Coronary artery (tissue), 2 donors: ENCODE data around the gene FAN1.

Experiments used
- DNase-seq: peaks from one replicate; pipeline ENCODE4 v3.0.0-alpha.2; 2017; ENCODE audit warnings: low spot score
- H3K27ac ChIP-seq, 2 donors: fragments of 200-600 bp; sonication (generic); one replicate each; pipeline ENCODE4 v1.5.1; 2016 to 2019
- H3K4me3 ChIP-seq: fragments of 200-600 bp; sonication (generic); 2 replicates; pipeline ENCODE4 v1.5.1; 2016; ENCODE audit warnings: mild to moderate bottlenecking, moderate library complexity
- CTCF ChIP-seq: fragments of 200-600 bp; sonication (generic); IDR thresholded peaks from one replicate; pipeline ENCODE4 v1.5.1; 2019; ENCODE audit warnings: antibody characterized with exemption

Gene FAN1

GRCh38 chr15:30973379-30973778, 69.7 kb downstream of the FAN1 start:
- Histone ChIP-seq H3K27ac (no peak overlapping the region), H3K4me3 (no peak overlapping the region)
- TF ChIP-seq CTCF = no peak
- no peak for DNase-seq

GRCh38 chr15:30974112-30974511, 70.4 kb downstream of the FAN1 start:
- no peak for TF ChIP-seq CTCF
- DNase-seq = no peak

GRCh38 chr15:30978328-30978727, 74.6 kb downstream of the FAN1 start:
- TF ChIP-seq CTCF = no peak
- H3K27ac ChIP-seq = no peak overlapping the region
- no peak for DNase-seq
- no peak overlapping the region for H3K4me3 ChIP-seq

More at GRCh38 chr15:30974112-30974511, 70.4 kb downstream of the FAN1 start:
- H3K27ac ChIP-seq = no peak overlapping the region
- H3K4me3 ChIP-seq = no peak overlapping the region

- H3K27ac ChIP-seq = no peak overlapping the region
- no peak overlapping the region for H3K4me3 ChIP-seq
- TF ChIP-seq CTCF = no peak
- no peak for DNase-seq
Observed at GRCh38 chr15:30979457-30979856, 75.7 kb downstream of the FAN1 start.

GRCh38 chr15:30984118-30984517, 80.4 kb downstream of the FAN1 start:
- Histone ChIP-seq H3K4me3 (no peak overlapping the region), H3K27ac (no peak overlapping the region)
- no peak for DNase-seq
- TF ChIP-seq CTCF = no peak

- Histone ChIP-seq H3K4me3 (peak overlapping the region; percentile 17), H3K27ac (peak overlapping the region in 1 of 2 donors; percentile 9)
- no peak for TF ChIP-seq CTCF
- DNase-seq = no peak
Observed at GRCh38 chr15:30984542-30984941, 80.8 kb downstream of the FAN1 start.

- peak overlapping the region; percentile 17 for H3K4me3 ChIP-seq
- peak overlapping the region in 1 of 2 donors; percentile 9 for H3K27ac ChIP-seq
- TF ChIP-seq CTCF = no peak
- no peak for DNase-seq
Observed at GRCh38 chr15:30985081-30985531, 81.4 kb downstream of the FAN1 start.
